WTC11 (cell line): ENCODE data around the gene POLD1. TPM values are rescaled to one million over a fixed set of nuclear protein-coding genes. Genes with fewer than 3 reads are reported as not detected.

ENCODE experiments used
- ARID4B ChIP-seq: sonication (generic); formaldehyde crosslinking; IDR thresholded peaks from 2 replicates; pipeline ENCODE4 v1.8.0; 2023; ENCODE audit warnings: missing genetic modification reagents, mild to moderate bottlenecking, borderline replicate concordance
- ATF2 ChIP-seq: sonication (generic); formaldehyde crosslinking; IDR thresholded peaks from 2 replicates; pipeline ENCODE4 v1.8.1; 2022; ENCODE audit warnings: low read depth, missing genetic modification reagents, borderline replicate concordance
- ATF6 ChIP-seq: sonication (generic); formaldehyde crosslinking; IDR thresholded peaks from 2 replicates; pipeline ENCODE4 v1.8.1; 2023; ENCODE audit warnings: mild to moderate bottlenecking, missing genetic modification reagents
- CREB1 ChIP-seq: sonication (generic); formaldehyde crosslinking; IDR thresholded peaks from 2 replicates; pipeline ENCODE4 v1.8.0; 2023; ENCODE audit warnings: mild to moderate bottlenecking, missing genetic modification reagents
- CREM ChIP-seq: sonication (generic); formaldehyde crosslinking; IDR thresholded peaks from 2 replicates; pipeline ENCODE4 v1.8.1; 2022; ENCODE audit warnings: mild to moderate bottlenecking, missing genetic modification reagents, moderate library complexity
- CTCF ChIP-seq: fragments of 200-600 bp; IDR thresholded peaks from 2 replicates; pipeline ENCODE4 v1.8.0; 2022; ENCODE audit warnings: antibody characterized with exemption
- ETV6 ChIP-seq: sonication (generic); formaldehyde crosslinking; IDR thresholded peaks from 2 replicates; pipeline ENCODE4 v1.8.1; 2022; ENCODE audit warnings: mild to moderate bottlenecking, missing genetic modification reagents
- FOXP1 ChIP-seq: sonication (generic); formaldehyde crosslinking; IDR thresholded peaks from 2 replicates; pipeline ENCODE4 v1.8.0; 2022; ENCODE audit warnings: missing genetic modification reagents, mild to moderate bottlenecking, moderate library complexity, borderline replicate concordance
- FOXP4 ChIP-seq: sonication (generic); formaldehyde crosslinking; IDR thresholded peaks from 2 replicates; pipeline ENCODE4 v1.8.0; 2022; ENCODE audit warnings: mild to moderate bottlenecking, missing genetic modification reagents
- GRHL2 ChIP-seq: fragments of 250-450 bp; sonication (Bioruptor Pico); IDR thresholded peaks from 2 replicates; pipeline ENCODE4 v1.8.0; 2022; ENCODE audit warnings: mild to moderate bottlenecking, moderate library complexity; ENCODE audit not compliant: insufficient replicate concordance, severe bottlenecking
- JAZF1 ChIP-seq: fragments of 250-450 bp; sonication (Bioruptor Pico); IDR thresholded peaks from 2 replicates; pipeline ENCODE4 v1.9.0; 2021; ENCODE audit warnings: moderate library complexity, mild to moderate bottlenecking, inconsistent platforms
- NR2C2 ChIP-seq: sonication (generic); formaldehyde crosslinking; IDR thresholded peaks from 2 replicates; pipeline ENCODE4 v1.8.0; 2022; ENCODE audit warnings: mild to moderate bottlenecking, missing genetic modification reagents
- NR3C1 ChIP-seq: sonication (generic); formaldehyde crosslinking; conservative IDR thresholded peaks from 2 replicates; pipeline ENCODE4 v1.8.1; 2023; ENCODE audit warnings: low read depth, mild to moderate bottlenecking, missing genetic modification reagents
- RELA ChIP-seq: sonication (generic); formaldehyde crosslinking; IDR thresholded peaks from 2 replicates; pipeline ENCODE4 v1.8.1; 2022; ENCODE audit warnings: missing genetic modification reagents, mild to moderate bottlenecking, borderline replicate concordance
- USF1 ChIP-seq: sonication (generic); formaldehyde crosslinking; IDR thresholded peaks from 2 replicates; pipeline ENCODE4 v1.8.0; 2022; ENCODE audit warnings: mild to moderate bottlenecking, missing genetic modification reagents
- USF2 ChIP-seq: sonication (generic); formaldehyde crosslinking; IDR thresholded peaks from 2 replicates; pipeline ENCODE4 v1.8.1; 2023; ENCODE audit warnings: mild to moderate bottlenecking, missing genetic modification reagents, moderate library complexity
- ZBTB21 ChIP-seq: sonication (generic); formaldehyde crosslinking; IDR thresholded peaks from 2 replicates; pipeline ENCODE4 v1.8.1; 2023; ENCODE audit warnings: mild to moderate bottlenecking, missing genetic modification reagents, borderline replicate concordance
- ZBTB43 ChIP-seq: sonication (generic); formaldehyde crosslinking; IDR thresholded peaks from 2 replicates; pipeline ENCODE4 v1.8.1; 2023; ENCODE audit warnings: mild to moderate bottlenecking, missing genetic modification reagents
- ZNF121 ChIP-seq: sonication (generic); formaldehyde crosslinking; IDR thresholded peaks from 2 replicates; pipeline ENCODE4 v1.8.0; 2023; ENCODE audit warnings: missing genetic modification reagents
- ZNF232 ChIP-seq: sonication (generic); formaldehyde crosslinking; IDR thresholded peaks from 2 replicates; pipeline ENCODE4 v1.8.0; 2022; ENCODE audit warnings: mild to moderate bottlenecking, missing genetic modification reagents
- ZNF317 ChIP-seq: sonication (generic); formaldehyde crosslinking; IDR thresholded peaks from 2 replicates; pipeline ENCODE4 v1.8.1; 2023; ENCODE audit warnings: low read depth, mild to moderate bottlenecking, moderate library complexity, missing genetic modification reagents, borderline replicate concordance
- ZNF416 ChIP-seq: fragments of 250-450 bp; sonication (Bioruptor Pico); IDR thresholded peaks from 2 replicates; pipeline ENCODE4 v1.9.0; 2021; ENCODE audit warnings: mild to moderate bottlenecking, inconsistent platforms
- total RNA-seq: library from RNA; stranded (reverse); gene quantifications from 3 replicates; pipeline ENCODE4 v1.2.3, GENCODE V29; 2021

The POLD1 gene
- total RNA-seq, 1 experiment from 2014 or later, result 163 TPM

- TF ChIP-seq USF1 (CRISPR knock-in tag) (no peak), ZNF232 (no peak), NR2C2 (CRISPR knock-in tag) (no peak), ZNF121 (CRISPR knock-in tag) (no peak), ZBTB43 (CRISPR knock-in tag) (no peak), CTCF (no peak), ATF6 (CRISPR knock-in tag) (no peak), NR3C1 (CRISPR knock-in tag) (no peak), ATF2 (no peak), JAZF1 (CRISPR knock-in tag) (no peak), ZNF416 (CRISPR knock-in tag) (no peak), CREB1 (no peak), ARID4B (CRISPR knock-in tag) (no peak; the same call in 1 of the 2 replicates), GRHL2 (CRISPR knock-in tag) (no peak), CREM (CRISPR knock-in tag) (no peak), USF2 (CRISPR knock-in tag) (no peak; the same call in 1 of the 2 replicates), FOXP1 (no peak; the same call in 1 of the 2 replicates), ETV6 (peak; percentile 79), FOXP4 (CRISPR knock-in tag) (0 out of 2 replicates have a peak, but pooled peaks have one; percentile 16), ZNF317 (CRISPR knock-in tag) (no peak), ZBTB21 (CRISPR knock-in tag) (no peak; the same call in 1 of the 2 replicates), RELA (no peak)
Observed at GRCh38 chr19:50419580-50420035, 35.5 kb downstream of the POLD1 start (continued).
